HG03565 (cell line): ENCODE data around the gene ADAMTSL1.

ENCODE experiments used
- ATAC-seq: cut with Tn5 transposase; IDR thresholded peaks from one replicate; pipeline ENCODE4 v1.9.1; 2021; ENCODE audit warnings: mild to moderate bottlenecking, moderate library complexity; ENCODE audit not compliant: unreplicated experiment

ADAMTSL1 gene

GRCh38 chr9:18768951-18769622 lies 295.1 kb downstream of the ADAMTSL1 start:
- ATAC-seq = peak; percentile 89

- ATAC-seq = no peak
Measured at GRCh38 chr9:18770131-18770908, 296.4 kb downstream of the ADAMTSL1 start.

- ATAC-seq = no peak
Measured at GRCh38 chr9:18771011-18771410, 297.1 kb downstream of the ADAMTSL1 start.

GRCh38 chr9:18771763-18772162 lies 297.8 kb downstream of the ADAMTSL1 start:
- no peak for ATAC-seq

GRCh38 chr9:18775241-18775640 lies 301.3 kb downstream of the ADAMTSL1 start:
- ATAC-seq = no peak

- ATAC-seq = no peak
Measured at GRCh38 chr9:18775930-18776329, 302.0 kb downstream of the ADAMTSL1 start.

GRCh38 chr9:18776836-18777820 lies 303.2 kb downstream of the ADAMTSL1 start:
- ATAC-seq = no peak

GRCh38 chr9:18778147-18778546 lies 304.2 kb downstream of the ADAMTSL1 start:
- ATAC-seq = no peak

GRCh38 chr9:18778846-18779245 lies 304.9 kb downstream of the ADAMTSL1 start:
- no peak for ATAC-seq

- no peak for ATAC-seq
Measured at GRCh38 chr9:18783909-18784308, 310.0 kb downstream of the ADAMTSL1 start.

GRCh38 chr9:18785604-18786003 lies 311.7 kb downstream of the ADAMTSL1 start:
- no peak for ATAC-seq

GRCh38 chr9:18786196-18786595 lies 312.2 kb downstream of the ADAMTSL1 start:
- no peak for ATAC-seq

GRCh38 chr9:18786911-18787650 lies 313.1 kb downstream of the ADAMTSL1 start:
- no peak for ATAC-seq

GRCh38 chr9:18788256-18788655 lies 314.3 kb downstream of the ADAMTSL1 start:
- ATAC-seq = no peak

- no peak for ATAC-seq
Measured at GRCh38 chr9:18791074-18791473, 317.1 kb downstream of the ADAMTSL1 start.

- no peak for ATAC-seq
Measured at GRCh38 chr9:18793122-18793521, 319.2 kb downstream of the ADAMTSL1 start.

GRCh38 chr9:18795947-18796671 lies 322.2 kb downstream of the ADAMTSL1 start:
- ATAC-seq = no peak

- ATAC-seq = no peak
Measured at GRCh38 chr9:18796696-18797270, 322.8 kb downstream of the ADAMTSL1 start.

- ATAC-seq = no peak
Measured at GRCh38 chr9:18798106-18798505, 324.2 kb downstream of the ADAMTSL1 start.
